Parathyroid adenoma (tissue), 2 donors: ENCODE measurements around the gene CRAMP1.
"Not testable (repeated sequence)": the region's sequence is repeated elsewhere in the genome, so short reads cannot be mapped to it uniquely, and the experiment has no call there.

Experiments
- H2AFZ ChIP-seq: fragments of 300-600 bp; sonication (generic); one replicate; pipeline ENCODE4 v1.7.0; 2017; ENCODE audit warnings: antibody characterized with exemption, mild to moderate bottlenecking
- H3K27ac ChIP-seq: fragments of 300-600 bp; sonication (generic); one replicate; pipeline ENCODE4 v1.7.0; 2017
- H3K27me3 ChIP-seq: fragments of 300-600 bp; sonication (generic); one replicate; pipeline ENCODE4 v1.7.0; 2017; ENCODE audit warnings: low read length; ENCODE audit not compliant: control insufficient read depth, insufficient read depth
- H3K36me3 ChIP-seq: fragments of 300-600 bp; sonication (generic); one replicate; pipeline ENCODE4 v1.7.0; 2017; ENCODE audit warnings: low read length; ENCODE audit not compliant: control insufficient read depth, insufficient read depth
- H3K4me1 ChIP-seq: fragments of 300-600 bp; sonication (generic); one replicate; pipeline ENCODE4 v1.7.0; 2017; ENCODE audit warnings: control low read depth
- H3K4me2 ChIP-seq: fragments of 300-600 bp; sonication (generic); one replicate; pipeline ENCODE4 v1.7.0; 2017; ENCODE audit warnings: low read length
- H3K4me3 ChIP-seq: fragments of 300-600 bp; sonication (generic); one replicate; pipeline ENCODE4 v1.7.0; 2017; ENCODE audit warnings: low read depth, low read length
- H3K79me2 ChIP-seq: fragments of 300-600 bp; sonication (generic); one replicate; pipeline ENCODE4 v1.7.0; 2017; ENCODE audit warnings: control low read depth
- H3K9ac ChIP-seq: fragments of 300-600 bp; sonication (generic); one replicate; pipeline ENCODE4 v1.7.0; 2017; ENCODE audit warnings: mild to moderate bottlenecking
- H3K9me3 ChIP-seq: fragments of 300-600 bp; sonication (generic); one replicate; pipeline ENCODE4 v1.7.0; 2017; ENCODE audit warnings: low read length; ENCODE audit not compliant: control insufficient read depth
- CTCF ChIP-seq: fragments of 300-600 bp; sonication (generic); IDR thresholded peaks from one replicate; pipeline ENCODE4 v1.7.0; 2017; ENCODE audit warnings: antibody characterized with exemption, mild to moderate bottlenecking
- donor health status: primary hyperparathyroidism.

The CRAMP1 gene

GRCh38 chr16:1696863-1697262 is 84.7 kb downstream of the CRAMP1 start:
- Histone ChIP-seq H3K4me1 (no peaks in the 10 kb centered on the region), H3K79me2 (no peaks in the 10 kb centered on the region), H3K9me3 (no peaks in the 10 kb centered on the region), H2AFZ (no peak overlapping the region), H3K9ac (no peak overlapping the region), H3K27me3 (no peaks in the 10 kb centered on the region), H3K36me3 (no peaks in the 10 kb centered on the region), H3K4me3 (no peak overlapping the region), H3K4me2 (no peak overlapping the region), H3K27ac (no peak overlapping the region)
- no peak for TF ChIP-seq CTCF

GRCh38 chr16:1698680-1699079 is 86.5 kb downstream of the CRAMP1 start:
- Histone ChIP-seq H2AFZ (no peak overlapping the region), H3K4me3 (no peak overlapping the region), H3K9ac (no peak overlapping the region), H3K27me3 (no peaks in the 10 kb centered on the region), H3K4me2 (no peak overlapping the region), H3K27ac (no peak overlapping the region), H3K4me1 (no peaks in the 10 kb centered on the region), H3K9me3 (no peaks in the 10 kb centered on the region), H3K36me3 (no peaks in the 10 kb centered on the region), H3K79me2 (no peaks in the 10 kb centered on the region)
- TF ChIP-seq CTCF: no peak

GRCh38 chr16:1700246-1700645 is 88.1 kb downstream of the CRAMP1 start:
- Histone ChIP-seq H3K4me1 (no peaks in the 10 kb centered on the region), H3K27me3 (no peaks in the 10 kb centered on the region), H3K9me3 (no peaks in the 10 kb centered on the region), H3K4me2 (no peak overlapping the region), H3K79me2 (no peaks in the 10 kb centered on the region), H3K4me3 (no peak overlapping the region), H3K36me3 (no peaks in the 10 kb centered on the region), H2AFZ (no peak overlapping the region), H3K9ac (no peak overlapping the region), H3K27ac (no peak overlapping the region)
- no peak for TF ChIP-seq CTCF

GRCh38 chr16:1701216-1701878 is 89.2 kb downstream of the CRAMP1 start:
- H3K36me3 ChIP-seq: no peaks in the 10 kb centered on the region

GRCh38 chr16:1705324-1705687 is 93.1 kb downstream of the CRAMP1 start:
- Histone ChIP-seq H3K27ac (peak overlapping the region; percentile 76), H2AFZ (peak overlapping the region; percentile 73), H3K4me2 (peak overlapping the region; percentile 81), H3K9ac (peak overlapping the region; percentile 55), H3K79me2 (peaks cover 20% of the 10 kb centered on the region), H3K4me1 (peaks cover 22% of the 10 kb centered on the region), H3K4me3 (peak overlapping the region; percentile 74)
- H3K9me3 ChIP-seq, H3K36me3 ChIP-seq, H3K27me3 ChIP-seq: not testable (repeated sequence)

More at GRCh38 chr16:1701216-1701878, 89.2 kb downstream of the CRAMP1 start:
- Histone ChIP-seq H3K4me1 (no peaks in the 10 kb centered on the region), H3K9me3 (no peaks in the 10 kb centered on the region), H3K4me2 (no peak overlapping the region), H3K79me2 (no peaks in the 10 kb centered on the region), H2AFZ (no peak overlapping the region), H3K27ac (no peak overlapping the region), H3K9ac (no peak overlapping the region), H3K27me3 (no peaks in the 10 kb centered on the region), H3K4me3 (no peak overlapping the region)
- TF ChIP-seq CTCF: no peak
